Glomerular visceral epithelial cell (primary cell): ENCODE results near the gene UBE3B.
A peak's percentile ranks its signal among the peaks of the same experiment; 100 is the strongest.

Experiments used
- DNase-seq: peaks from one replicate; pipeline ENCODE4 v3.0.0-alpha.2; 2016; ENCODE audit errors: extremely low spot score

UBE3B gene

DNA sequence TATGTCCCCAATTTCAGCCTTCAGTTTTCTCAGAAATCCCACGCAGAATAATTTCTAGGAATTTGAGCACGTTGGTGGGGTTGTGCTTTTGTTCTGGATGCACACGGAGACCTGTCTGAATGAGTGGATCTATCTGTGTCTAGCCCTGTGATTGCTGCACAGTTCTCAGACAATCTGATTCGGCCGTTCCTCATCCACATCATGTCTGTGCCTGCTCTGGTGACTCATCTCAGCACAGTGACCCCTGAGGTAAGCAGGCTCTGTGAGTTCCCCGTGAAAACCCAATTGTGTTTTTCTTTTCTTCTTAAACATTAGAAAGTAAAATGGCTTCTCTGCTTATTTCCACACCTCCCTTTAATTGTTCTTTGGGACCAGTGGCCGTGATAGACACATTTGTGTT is 20.2 kb downstream of the UBE3B start:
- no peak for DNase-seq

DNA sequence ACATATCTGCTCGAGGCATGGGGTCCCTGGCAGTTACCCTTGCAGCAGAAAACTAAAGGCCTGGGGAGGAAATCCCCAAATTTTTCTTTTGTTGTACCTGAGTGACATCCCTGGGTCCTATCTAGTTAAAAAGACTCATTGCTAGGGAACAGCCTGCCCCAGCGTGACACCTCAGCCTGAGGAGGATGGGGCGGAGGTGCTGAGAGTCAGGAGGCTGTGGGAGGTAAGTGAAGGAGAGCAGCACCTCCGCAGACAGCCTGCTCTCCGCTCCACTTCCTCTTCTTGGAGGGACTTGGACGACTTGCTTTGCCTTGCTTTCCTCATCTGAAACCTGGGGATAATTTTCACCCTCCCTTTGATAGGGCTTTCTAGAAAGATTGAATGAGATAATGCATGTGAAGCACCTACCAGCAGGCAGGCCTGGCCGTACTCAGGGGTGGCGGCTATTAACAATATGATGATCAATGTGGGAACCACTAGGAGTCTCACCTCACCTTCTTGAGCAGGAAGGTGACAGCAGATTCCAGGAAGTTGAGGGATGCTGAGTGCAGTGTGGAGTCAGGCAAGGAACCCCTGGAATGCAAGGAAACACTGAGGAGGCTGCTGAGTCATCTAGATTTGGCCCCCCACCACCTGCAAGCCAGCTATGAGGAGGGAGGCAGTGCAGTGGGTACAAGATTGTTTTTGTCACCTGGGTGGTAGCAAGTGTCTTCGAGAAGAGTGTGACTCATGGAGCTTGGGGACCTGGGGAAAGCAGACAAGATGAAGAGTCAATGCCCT is 23.2 kb downstream of the UBE3B start:
- DNase-seq: no peak

GRCh38 chr12:109501299-109501698 is 23.9 kb downstream of the UBE3B start:
- DNase-seq: no peak

GRCh38 chr12:109502332-109502731 is 24.9 kb downstream of the UBE3B start:
- no peak for DNase-seq

GRCh38 chr12:109503611-109504010 is 26.2 kb downstream of the UBE3B start:
- DNase-seq: no peak

DNA sequence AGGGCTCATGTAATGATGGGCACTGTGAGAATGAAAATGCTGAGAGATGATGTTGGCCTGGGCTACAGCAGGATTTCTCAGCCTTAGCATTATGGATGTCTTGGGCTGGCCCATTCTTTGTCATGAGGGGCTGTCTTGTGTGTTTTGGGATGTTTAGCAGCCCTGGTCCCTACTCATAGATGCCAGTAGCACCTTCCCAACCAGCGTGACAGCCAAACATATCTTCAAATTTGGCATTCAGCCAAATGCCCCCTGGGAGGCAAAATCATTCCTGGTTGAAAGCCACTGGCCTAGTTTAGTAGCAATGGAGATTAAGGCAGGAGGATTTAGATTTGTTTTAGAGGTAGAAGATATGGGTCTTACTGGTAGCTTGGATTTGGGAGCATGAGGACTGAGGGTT is 26.6 kb downstream of the UBE3B start:
- no peak for DNase-seq

DNA sequence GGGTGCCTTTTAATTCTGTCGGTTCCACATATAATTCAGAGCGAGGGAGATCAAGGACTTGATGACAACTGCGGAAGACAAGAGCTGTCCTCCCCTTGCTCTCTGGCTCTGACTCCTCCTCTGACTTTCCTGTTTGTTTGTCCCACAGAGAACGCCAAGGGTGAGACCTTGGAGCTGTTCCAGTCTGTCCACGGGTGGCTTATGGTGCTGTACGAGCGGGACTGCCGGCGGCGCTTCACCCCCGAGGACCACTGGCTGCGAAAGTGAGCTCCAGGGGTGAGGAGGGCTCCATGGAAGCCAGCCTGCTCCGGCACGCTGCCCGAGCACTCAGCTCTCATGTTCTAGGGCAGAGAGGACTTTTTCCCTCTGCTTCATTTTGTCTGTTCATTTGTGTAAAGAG is 32.8 kb downstream of the UBE3B start:
- no peak for DNase-seq

- no peak for DNase-seq
Observed at GRCh38 chr12:109512608-109513007, 35.2 kb downstream of the UBE3B start.

DNA sequence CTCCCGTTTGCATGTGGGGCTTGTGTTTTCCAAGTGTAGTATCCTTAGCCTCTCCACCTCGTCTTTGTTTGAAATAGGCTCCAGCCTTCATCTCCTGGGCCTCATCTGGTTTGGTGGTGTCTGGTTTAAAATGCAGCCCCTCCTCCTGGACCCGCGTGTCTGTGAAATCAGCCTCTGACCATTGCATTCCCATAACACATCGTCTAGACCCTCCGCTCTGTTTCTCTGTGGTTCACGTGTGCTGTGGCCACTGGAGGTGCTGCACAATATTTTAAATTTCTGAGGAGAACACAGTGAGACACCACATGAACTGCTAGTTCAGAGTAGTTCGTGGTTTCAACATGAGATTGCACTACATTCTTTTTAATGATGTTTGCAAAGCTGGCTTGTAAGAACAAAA is 35.6 kb downstream of the UBE3B start:
- no peak for DNase-seq

- DNase-seq: no peak
Observed at GRCh38 chr12:109513977-109514376, 36.5 kb downstream of the UBE3B start.

DNA sequence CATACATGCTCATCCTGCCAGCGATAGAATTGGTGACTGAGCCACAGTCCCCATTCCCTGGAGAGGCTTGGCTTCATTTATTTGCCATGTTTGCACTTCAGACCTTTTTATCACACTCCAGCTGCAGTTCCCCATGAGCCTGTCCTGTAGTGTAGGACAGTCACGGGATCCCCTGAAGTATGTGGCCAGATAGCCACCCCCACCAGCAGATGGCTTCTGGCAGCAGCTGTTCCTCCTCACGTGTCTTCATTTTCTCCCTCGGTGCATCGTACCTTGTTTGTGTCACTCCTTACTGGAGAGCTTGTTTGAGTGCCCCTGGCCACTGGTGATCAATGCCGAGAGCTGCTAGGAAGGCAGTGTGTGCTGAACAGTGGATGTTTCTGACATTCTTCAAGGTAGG is 40.2 kb downstream of the UBE3B start:
- DNase-seq: no peak

DNA sequence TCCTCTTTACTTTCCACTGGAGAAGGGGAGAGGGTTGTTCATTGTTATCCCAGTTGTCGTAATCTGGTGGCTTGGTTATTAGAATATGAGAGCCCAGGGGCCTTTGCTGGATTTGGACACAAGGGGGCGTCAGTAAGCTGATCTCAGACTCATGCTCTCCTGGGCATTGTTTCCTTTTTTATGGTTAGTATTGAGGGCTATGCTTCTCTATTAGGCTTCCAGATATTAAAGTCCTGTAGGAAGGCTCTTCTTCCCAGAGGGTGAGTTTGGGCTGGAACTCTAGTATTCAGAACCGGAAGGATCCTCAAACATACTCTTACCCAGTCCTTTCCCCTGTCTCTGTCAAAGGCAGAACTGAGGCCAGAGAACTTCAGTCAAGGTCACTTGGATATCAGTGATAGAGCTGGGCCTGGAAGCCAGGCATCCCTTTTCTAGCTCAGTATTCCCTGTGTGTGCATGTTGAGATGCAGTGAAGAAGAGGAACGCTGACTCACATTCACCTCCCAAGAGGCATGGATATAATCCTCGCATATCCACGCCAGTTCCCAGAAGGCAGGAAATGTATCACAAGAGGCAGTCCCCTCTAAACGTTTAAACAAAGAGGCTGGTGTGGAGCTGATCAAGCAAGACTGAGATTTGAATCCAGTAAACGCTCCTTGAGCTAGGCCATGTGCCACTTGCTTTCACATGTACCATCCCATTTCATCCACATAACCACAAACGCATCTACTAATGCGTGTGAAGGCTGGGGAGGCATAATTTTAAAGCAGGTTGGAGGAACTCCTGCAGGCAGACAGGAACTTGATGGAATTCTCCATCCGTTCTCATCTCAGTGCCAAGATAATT is 41.6 kb downstream of the UBE3B start:
- DNase-seq: peak; percentile 49

DNA sequence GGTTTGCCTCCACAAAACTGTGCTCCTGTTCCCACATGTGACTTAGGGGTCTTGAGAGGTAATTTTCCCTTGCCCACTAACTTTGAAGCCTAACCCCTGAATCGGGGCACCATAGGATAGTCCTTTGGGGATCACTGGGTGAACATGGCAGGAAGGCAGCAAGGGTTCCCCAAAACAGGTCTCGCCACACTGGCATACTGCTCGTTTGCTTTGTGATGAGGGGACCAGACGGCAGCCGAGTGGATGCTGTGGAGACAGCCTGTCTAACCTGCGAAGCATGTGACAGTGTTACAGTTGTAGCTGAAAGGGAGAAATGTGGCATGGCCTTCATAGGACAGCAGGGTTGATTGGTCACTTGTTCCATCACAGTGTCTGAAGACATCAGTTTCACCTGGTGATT is 42.4 kb downstream of the UBE3B start:
- DNase-seq: no peak

GRCh38 chr12:109521831-109522230 is 44.4 kb downstream of the UBE3B start:
- DNase-seq: no peak

DNA sequence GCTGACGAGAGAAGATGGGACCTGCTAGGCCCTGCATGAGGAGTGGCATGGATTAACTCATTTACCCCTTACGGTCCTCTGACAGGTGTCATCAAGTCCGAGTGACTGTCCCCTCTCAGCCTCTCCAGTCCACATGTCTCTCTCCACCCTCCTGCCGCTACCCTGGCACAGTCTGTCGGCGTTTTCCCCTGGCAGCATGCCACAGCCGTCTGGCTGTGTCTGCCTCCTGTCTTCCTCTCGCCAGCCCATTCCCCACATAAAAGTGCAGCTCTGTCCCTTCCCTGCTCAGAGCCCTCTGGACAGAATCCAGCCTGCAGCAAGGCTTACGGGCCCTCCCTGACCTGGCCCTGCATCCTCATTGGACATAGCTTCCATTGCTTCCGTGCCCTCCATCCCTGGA is 45.6 kb downstream of the UBE3B start:
- no peak for DNase-seq

DNA sequence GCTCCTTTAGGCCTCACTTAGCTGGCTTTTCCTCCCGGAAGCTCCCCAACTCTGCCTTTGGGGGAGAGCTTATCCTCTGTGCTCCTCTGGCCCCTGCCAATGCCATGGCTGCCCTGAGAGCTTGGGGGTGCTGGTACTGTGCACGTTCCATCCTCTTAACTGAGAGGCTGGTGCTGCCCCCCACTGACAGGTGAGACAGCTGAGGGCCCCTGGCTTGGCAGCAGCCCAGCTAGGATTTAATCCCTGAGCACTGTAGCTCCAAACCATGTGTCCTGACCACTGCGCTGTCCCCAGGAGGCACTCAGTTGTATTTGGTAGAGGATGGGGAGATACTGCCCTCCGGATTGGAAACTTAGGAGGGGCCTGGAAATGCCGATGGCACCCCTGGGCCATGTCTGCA is 46.1 kb downstream of the UBE3B start:
- DNase-seq: no peak

- no peak for DNase-seq
Observed at GRCh38 chr12:109524466-109525278, 47.2 kb downstream of the UBE3B start.

- DNase-seq: no peak
Observed at GRCh38 chr12:109525279-109525585, 47.8 kb downstream of the UBE3B start.

- no peak for DNase-seq
Observed at GRCh38 chr12:109527489-109528123, 50.2 kb downstream of the UBE3B start.

DNA sequence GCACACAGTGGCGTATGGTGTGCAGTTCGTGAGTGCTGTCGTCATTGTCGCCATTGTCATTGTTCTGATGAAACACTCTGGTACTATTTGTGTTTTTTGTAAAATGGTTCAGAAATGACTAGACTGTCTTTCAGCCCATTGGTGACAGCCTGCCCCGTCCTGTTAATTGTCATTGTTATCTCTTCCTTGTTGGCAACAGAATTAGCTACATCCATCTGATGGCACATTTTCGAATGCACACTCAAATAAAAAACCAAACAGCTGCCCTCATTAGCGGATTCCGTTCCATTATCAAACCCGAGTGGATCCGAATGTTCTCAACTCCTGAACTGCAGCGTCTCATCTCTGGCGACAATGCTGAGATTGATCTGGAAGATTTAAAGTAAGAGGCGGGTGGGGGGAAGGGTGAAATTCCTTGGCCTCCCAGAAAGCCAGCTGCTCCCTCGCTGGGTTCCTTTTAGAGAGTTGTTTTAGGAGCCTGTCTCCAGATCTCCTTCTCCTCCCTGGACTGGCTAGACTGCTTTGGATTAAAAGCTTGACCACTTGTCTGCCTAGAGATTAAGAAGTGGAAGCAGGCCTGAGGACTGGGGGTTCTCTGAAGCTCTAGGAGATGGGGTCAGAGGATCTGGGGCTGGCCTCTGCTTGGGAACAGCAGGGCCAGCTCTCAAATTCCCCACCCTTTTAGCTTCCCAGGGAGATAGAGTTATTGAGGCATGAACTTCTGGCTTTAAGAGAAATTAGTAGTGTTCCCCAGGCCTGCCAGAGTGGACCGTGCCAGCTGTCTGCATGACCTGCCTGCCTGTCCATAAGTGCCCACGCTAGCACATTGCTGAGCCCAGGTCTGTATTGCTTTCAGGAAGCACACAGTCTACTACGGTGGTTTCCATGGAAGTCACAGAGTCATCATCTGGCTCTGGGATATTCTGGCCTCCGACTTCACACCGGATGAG is 52.5 kb downstream of the UBE3B start:
- no peak for DNase-seq

- DNase-seq: no peak
Observed at GRCh38 chr12:109531411-109531810, 54.0 kb downstream of the UBE3B start.
